ENCODE results near the gene ILKAP. TPM values are rescaled to one million over a fixed set of nuclear protein-coding genes. Genes with fewer than 3 reads are reported as not detected.

ILKAP gene
- total and polyA plus RNA-seq, 2 of the 4 experiments (the other 2 are of a cell fraction), result 13.3 to 44.2 TPM

GRCh38 chr2:238216651-238217184 lies 13.2 kb upstream of the ILKAP start:
- H3K14ac ChIP-seq (replicated peaks; ENCODE audit: low read depth, low read length), result no peak overlapping the region
- H3K4me3 ChIP-seq (ENCODE audit: insufficient read depth, low read depth, low read length), result no peak overlapping the region
- no peak overlapping the region for H2BK120ac ChIP-seq (ENCODE audit: low read depth, low read length)
- in situ Hi-C loops (cut with MboI; ENCODE audit: low sequenced_read_pairs), result no loop called here
- no peak overlapping the region for H2AFZ ChIP-seq (replicated peaks; ENCODE audit: low read length, poor library complexity)
- H3K9me1 ChIP-seq (ENCODE audit: insufficient read depth, low read length), result no peaks in the 10 kb centered on the region
- H4K20me1 ChIP-seq (ENCODE audit: insufficient read depth, low read length), result no peaks in the 10 kb centered on the region
- no peak overlapping the region for H3K56ac ChIP-seq (ENCODE audit: extremely low read depth, insufficient read depth, low read length)
- no peak overlapping the region for H3K27ac ChIP-seq (ENCODE audit: insufficient read depth, low read length)
- H3K4me1 ChIP-seq (ENCODE audit: control insufficient read depth, insufficient read depth, low read length), result no peaks in the 10 kb centered on the region
- H3K4me2 ChIP-seq (ENCODE audit: low read depth, low read length), result no peak overlapping the region
- dilution Hi-C loops (cut with HindIII; ENCODE audit: low sequenced_read_pairs, unreplicated experiment), result no loop called here
- H3K4ac ChIP-seq (ENCODE audit: low read depth, low read length), result no peak overlapping the region
- H3K9me3 ChIP-seq (ENCODE audit: control insufficient read depth, insufficient read depth, low read length), result no peaks in the 10 kb centered on the region
- H4K91ac ChIP-seq (ENCODE audit: insufficient read depth, low read depth, low read length), result no peak overlapping the region
- no peak overlapping the region for H2BK15ac ChIP-seq (ENCODE audit: low read depth, low read length)
- no TSS peak for BruUV-seq (replicated peaks)
- POLR2A ChIA-PET (ENCODE audit: unreplicated experiment), result no interaction called here
- intact Hi-C loops (cut with micrococcal nuclease), result no loop called here
- no peak overlapping the region for H3K18ac ChIP-seq (ENCODE audit: low read depth, low read length)
- no peak overlapping the region for H2BK5ac ChIP-seq (ENCODE audit: low read depth, low read length, poor library complexity, severe bottlenecking)
- no peak overlapping the region for H3K9ac ChIP-seq (ENCODE audit: low read depth, low read length)
- TF ChIP-seq, protein P1, sequence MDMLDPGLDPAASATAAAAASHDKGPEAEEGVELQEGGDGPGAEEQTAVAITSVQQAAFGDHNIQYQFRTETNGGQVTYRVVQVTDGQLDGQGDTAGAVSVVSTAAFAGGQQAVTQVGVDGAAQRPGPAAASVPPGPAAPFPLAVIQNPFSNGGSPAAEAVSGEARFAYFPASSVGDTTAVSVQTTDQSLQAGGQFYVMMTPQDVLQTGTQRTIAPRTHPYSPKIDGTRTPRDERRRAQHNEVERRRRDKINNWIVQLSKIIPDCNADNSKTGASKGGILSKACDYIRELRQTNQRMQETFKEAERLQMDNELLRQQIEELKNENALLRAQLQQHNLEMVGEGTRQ (IDR thresholded peaks at IDR 0.05; ENCODE audit: low read depth, low read length), result no peak
- TF ChIP-seq CEBPB (IDR thresholded peaks at IDR 0.05; ENCODE audit: low read depth, low read length), result no peak
- no peak for TF ChIP-seq MAZ (IDR thresholded peaks at IDR 0.05; ENCODE audit: borderline replicate concordance, low read depth, low read length)
- no peak for TF ChIP-seq MAFK (IDR thresholded peaks at IDR 0.05; ENCODE audit: low read depth, low read length)
- no peak for TF ChIP-seq BHLHE40 (IDR thresholded peaks at IDR 0.05; ENCODE audit: low read depth, low read length)
- no peak for TF ChIP-seq ELK1 (IDR thresholded peaks at IDR 0.05; ENCODE audit: borderline replicate concordance, low read depth, low read length)
- TF ChIP-seq NFE2L2 (IDR thresholded peaks at IDR 0.05; ENCODE audit: low read depth, low read length), result no peak
- TF ChIP-seq FOS (IDR thresholded peaks at IDR 0.05; ENCODE audit: low read depth, low read length), result no peak
- TF ChIP-seq RFX5 (IDR thresholded peaks at IDR 0.05; ENCODE audit: low read depth, low read length), result no peak
- TF ChIP-seq MXI1 (IDR thresholded peaks at IDR 0.05; ENCODE audit: borderline replicate concordance, low read depth, low read length), result no peak
- TF ChIP-seq RCOR1 (IDR thresholded peaks at IDR 0.05; ENCODE audit: insufficient replicate concordance, low read length), result no peak
- no peak for TF ChIP-seq RAD21 (IDR thresholded peaks at IDR 0.05; ENCODE audit: low read length)
- TF ChIP-seq CHD1 (IDR thresholded peaks at IDR 0.05; ENCODE audit: low read depth, low read length), result no peak
- TF ChIP-seq POLR2A (IDR thresholded peaks at IDR 0.05; ENCODE audit: low read depth, low read length), result no peak
- TF ChIP-seq SMC3 (IDR thresholded peaks at IDR 0.05; ENCODE audit: low read depth, low read length), result no peak
- H3K36me3 ChIP-seq (ENCODE audit: control insufficient read depth, insufficient read depth, low read length), result no peaks in the 10 kb centered on the region
- no peak overlapping the region for H2BK20ac ChIP-seq (ENCODE audit: low read depth, low read length)
- no peak overlapping the region for H2AK5ac ChIP-seq (ENCODE audit: low read depth, low read length)
- no peak overlapping the region for H2AK9ac ChIP-seq (replicated peaks; ENCODE audit: low read depth, low read length, poor library complexity)
- H3K27me3 ChIP-seq (ENCODE audit: control insufficient read depth, insufficient read depth, low read length), result peaks cover 7% of the 10 kb centered on the region
- H3K79me1 ChIP-seq (ENCODE audit: low read depth in 1 of 2, low read length in 2 of 2), result no peaks in the 10 kb centered on the region
- CTCF ChIA-PET, result no interaction called here
- DNase-seq (no peak), ATAC-seq (ENCODE audit: low read depth) (no peak)
- 71% methylated on average over 1 of the region's 2 CpGs; no CpG with 5 or more reads in 1 of the 2 experiments for WGBS, 2 experiments (ENCODE audit: extremely low coverage in 2 of 2, insufficient read length in 1 of 2)
- no peak overlapping the region for H3K23ac ChIP-seq (ENCODE audit: low read depth, low read length)
- no peak overlapping the region for H4K5ac ChIP-seq (ENCODE audit: low read depth, low read length)
- no peak overlapping the region for H4K8ac ChIP-seq (ENCODE audit: low read depth in 2 of 2, low read length in 2 of 2)
